Stimulated activated CD8-positive, alpha-beta memory T cell treated with anti-CD3 and anti-CD28 coated beads, Interleukin-4, amount 100 ng/mL, for 48 hours (primary cell): ENCODE measurements around the gene RNU6-9.
"Not testable (repeated sequence)": the region's sequence is repeated elsewhere in the genome, so short reads cannot be mapped to it uniquely, and the experiment has no call there.

Source experiments
- DNase-seq: peaks from one replicate; pipeline ENCODE4 v3.0.0-alpha.2; 2020

RNU6-9 gene

GRCh38 chr19:892894-893689 lies at the start of gene RNU6-9, which contains the start of gene MED16:
RNU6-9 (plus strand) TSS chr19:893484.
MED16 (minus strand) TSS chr19:893187; CDS start chr19:891131, 2,056 bp downstream.
- peak; percentile 90 for DNase-seq

- no peak for DNase-seq
Observed at GRCh38 chr19:843836-844545, 49.3 kb upstream of the RNU6-9 start.

GRCh38 chr19:844546-844971 lies 48.7 kb upstream of the RNU6-9 start:
- no peak for DNase-seq

GRCh38 chr19:845707-846521 lies 47.4 kb upstream of the RNU6-9 start:
- DNase-seq, result no peak

GRCh38 chr19:848386-848921 lies 44.8 kb upstream of the RNU6-9 start:
- DNase-seq, result no peak

- DNase-seq, result not testable (repeated sequence)
Observed at GRCh38 chr19:849195-849594, 44.1 kb upstream of the RNU6-9 start.

- DNase-seq, result no peak
Observed at GRCh38 chr19:850221-850978, 42.9 kb upstream of the RNU6-9 start.

- no peak for DNase-seq
Observed at GRCh38 chr19:850979-851335, 42.3 kb upstream of the RNU6-9 start.

- no peak for DNase-seq
Observed at GRCh38 chr19:852136-853013, 40.9 kb upstream of the RNU6-9 start, which contains the start of gene ELANE. ELANE (plus strand) TSS chr19:852303; CDS start chr19:852329, 26 bp downstream.

GRCh38 chr19:853014-853585 lies 40.2 kb upstream of the RNU6-9 start:
- no peak for DNase-seq

- DNase-seq, result not testable (repeated sequence)
Observed at GRCh38 chr19:853614-854220, 39.6 kb upstream of the RNU6-9 start.

- no peak for DNase-seq
Observed at GRCh38 chr19:854549-854948, 38.7 kb upstream of the RNU6-9 start.

- no peak for DNase-seq
Observed at GRCh38 chr19:855142-855541, 38.1 kb upstream of the RNU6-9 start.

- DNase-seq, result no peak
Observed at GRCh38 chr19:855566-856120, 37.6 kb upstream of the RNU6-9 start.

GRCh38 chr19:858284-858683 lies 35.0 kb upstream of the RNU6-9 start:
- no peak for DNase-seq

- no peak for DNase-seq
Observed at GRCh38 chr19:858868-859843, 34.1 kb upstream of the RNU6-9 start, which contains the start of gene CFD. CFD (plus strand) TSS chr19:859664; CDS start chr19:859690, 26 bp downstream.

GRCh38 chr19:861141-861755 lies 32.0 kb upstream of the RNU6-9 start:
- no peak for DNase-seq
